Thyroid gland (tissue), 4 donors: ENCODE measurements around the gene NDUFS6. TPM values are rescaled to one million over a fixed set of nuclear protein-coding genes. Genes with fewer than 3 reads are reported as not detected.

Source experiments
- DNase-seq, 2 donors: peaks; one replicate each; pipeline ENCODE4 v3.0.0-alpha.2; 2019
- H3K27ac ChIP-seq, 3 donors: fragments of 200-600 bp; sonication (generic); 1 replicate in 2 of 3; 2 replicates in 1 of 3; pipeline ENCODE4 v1.5.1; 2016 to 2019; ENCODE audit warnings: mild to moderate bottlenecking in 1 of 3, moderate library complexity in 1 of 3
- H3K27me3 ChIP-seq: fragments of 200-600 bp; sonication (generic); one replicate; pipeline ENCODE4 v1.5.1; 2019
- H3K36me3 ChIP-seq, 2 donors: fragments of 200-600 bp; sonication (generic); one replicate each; pipeline ENCODE4 v1.5.1; 2016 to 2019
- H3K4me1 ChIP-seq, 2 donors: fragments of 200-600 bp; sonication (generic); one replicate each; pipeline ENCODE4 v1.5.1; 2017 to 2019
- H3K4me3 ChIP-seq, 3 donors: fragments of 200-600 bp; sonication (generic); replicated peaks in 1 of 3; 1 replicate in 2 of 3; 2 replicates in 1 of 3; pipeline ENCODE4 v1.5.1; 2016; ENCODE audit warnings: mild to moderate bottlenecking in 1 of 3
- H3K9me3 ChIP-seq: fragments of 200-600 bp; sonication (generic); one replicate; pipeline ENCODE4 v1.5.1; 2017
- CTCF ChIP-seq, 6 experiments: fragments of 200-600 bp in 3 of 6; fragments of 450-650 bp in 3 of 6; sonication (generic) in 3 of 6; IDR thresholded peaks; one replicate each; pipeline ENCODE4 v1.5.1; 2016 to 2019; ENCODE audit warnings: antibody characterized with exemption in 6 of 6, mild to moderate bottlenecking in 2 of 6, inconsistent platforms in 1 of 6, moderate library complexity in 1 of 6
- POLR2A ChIP-seq, 2 donors: fragments of 450-650 bp; IDR thresholded peaks; one replicate each; pipeline ENCODE4 v1.6.1; 2017; ENCODE audit warnings: antibody characterized with exemption in 2 of 2, mild to moderate bottlenecking in 2 of 2, moderate library complexity in 1 of 2
- WGBS, 2 donors: methylation state at CpG; one replicate each; pipeline ENCODE4 v1.1.5; 2017; 5-methylcytosine and 5-hydroxymethylcytosine counted together
- intact Hi-C: fragments of 100-400 bp; cut with DNase I; formaldehyde crosslinking; loops from one replicate; pipeline ENCODE4 v1.15.1; 2023
- total RNA-seq, 4 donors: library from RNA; depleted of rRNA; stranded (reverse); fragments of >200 nt; gene quantifications; one replicate each; pipeline ENCODE4 v1.2.3, GENCODE V29; 2016

Gene NDUFS6
- total RNA-seq, 4 donors from 2014 or later = 35.8 to 127 (median 54.4) TPM

- no peaks in the 10 kb centered on the region for H3K36me3 ChIP-seq
- no peak for DNase-seq
- WGBS, 2 donors = 64 to 69% methylated on average over 13 of the region's 13 CpGs
- no peak overlapping the region for H3K27ac ChIP-seq
- H3K4me1 ChIP-seq = no peaks in the 10 kb centered on the region
- no peak overlapping the region for H3K4me3 ChIP-seq
- no peaks in the 10 kb centered on the region for H3K27me3 ChIP-seq
- no peaks in the 10 kb centered on the region for H3K9me3 ChIP-seq
- no peak for TF ChIP-seq POLR2A (IDR thresholded peaks at IDR 0.05)
- TF ChIP-seq CTCF (IDR thresholded peaks at IDR 0.05) = no peak
- intact Hi-C loops = no loop called here
Observed at GRCh38 chr5:1759378-1759970, 41.7 kb upstream of the NDUFS6 start.

GRCh38 chr5:1760231-1760630 lies 41.0 kb upstream of the NDUFS6 start:
- 81 to 83% methylated on average over 4 of the region's 4 CpGs for whole genome bisulfite sequencing, 2 donors

GRCh38 chr5:1760656-1761452 lies 40.4 kb upstream of the NDUFS6 start:
- Histone ChIP-seq H3K4me1 (no peaks in the 10 kb centered on the region), H3K27ac (no peak overlapping the region), H3K36me3 (no peaks in the 10 kb centered on the region), H3K4me3 (no peak overlapping the region), H3K9me3 (no peaks in the 10 kb centered on the region), H3K27me3 (no peaks in the 10 kb centered on the region)
- no peak for DNase-seq
- intact Hi-C loops = no loop called here
- TF ChIP-seq POLR2A (IDR thresholded peaks at IDR 0.05) (no peak), CTCF (IDR thresholded peaks at IDR 0.05) (no peak)
- WGBS, 2 donors = 67 to 73% methylated on average over 21 to 28 of the region's 28 CpGs

More at GRCh38 chr5:1760231-1760630, 41.0 kb upstream of the NDUFS6 start:
- Histone ChIP-seq H3K9me3 (no peaks in the 10 kb centered on the region), H3K4me3 (no peak overlapping the region), H3K27ac (no peak overlapping the region), H3K4me1 (no peaks in the 10 kb centered on the region), H3K36me3 (no peaks in the 10 kb centered on the region), H3K27me3 (no peaks in the 10 kb centered on the region)
- TF ChIP-seq CTCF (IDR thresholded peaks at IDR 0.05) (no peak), POLR2A (IDR thresholded peaks at IDR 0.05) (no peak)
- intact Hi-C loops = no loop called here
- no peak for DNase-seq

- no peaks in the 10 kb centered on the region for H3K27me3 ChIP-seq
- TF ChIP-seq POLR2A (IDR thresholded peaks at IDR 0.05) (no peak), CTCF (IDR thresholded peaks at IDR 0.05) (no peak)
- H3K27ac ChIP-seq = no peak overlapping the region
- intact Hi-C loops = no loop called here
- no peaks in the 10 kb centered on the region for H3K9me3 ChIP-seq
- 83 to 85% methylated on average over 11 of the region's 11 CpGs for WGBS, 2 donors
- no peaks in the 10 kb centered on the region for H3K36me3 ChIP-seq
- no peak overlapping the region for H3K4me3 ChIP-seq
- DNase-seq = no peak
- H3K4me1 ChIP-seq = no peaks in the 10 kb centered on the region
Observed at GRCh38 chr5:1761453-1761755, 39.8 kb upstream of the NDUFS6 start.

GRCh38 chr5:1762121-1762882 lies 38.9 kb upstream of the NDUFS6 start:
- intact Hi-C loops = no loop called here
- no peaks in the 10 kb centered on the region for H3K27me3 ChIP-seq
- no peaks in the 10 kb centered on the region for H3K36me3 ChIP-seq
- H3K27ac ChIP-seq = no peak overlapping the region
- 86% methylated on average over 17 to 20 of the region's 25 CpGs for WGBS, 2 donors
- no peak overlapping the region for H3K4me3 ChIP-seq
- TF ChIP-seq POLR2A (IDR thresholded peaks at IDR 0.05) = no peak
- TF ChIP-seq CTCF (IDR thresholded peaks at IDR 0.05) = no peak
- DNase-seq = no peak
- H3K9me3 ChIP-seq = no peaks in the 10 kb centered on the region
- H3K4me1 ChIP-seq = no peaks in the 10 kb centered on the region
